ENCODE results near the gene RGS7. TPM values are rescaled to one million over a fixed set of nuclear protein-coding genes. Genes with fewer than 3 reads are reported as not detected.

RGS7 gene
- total RNA-seq, 1 experiment from 2014 or later: 1.0 TPM

DNA sequence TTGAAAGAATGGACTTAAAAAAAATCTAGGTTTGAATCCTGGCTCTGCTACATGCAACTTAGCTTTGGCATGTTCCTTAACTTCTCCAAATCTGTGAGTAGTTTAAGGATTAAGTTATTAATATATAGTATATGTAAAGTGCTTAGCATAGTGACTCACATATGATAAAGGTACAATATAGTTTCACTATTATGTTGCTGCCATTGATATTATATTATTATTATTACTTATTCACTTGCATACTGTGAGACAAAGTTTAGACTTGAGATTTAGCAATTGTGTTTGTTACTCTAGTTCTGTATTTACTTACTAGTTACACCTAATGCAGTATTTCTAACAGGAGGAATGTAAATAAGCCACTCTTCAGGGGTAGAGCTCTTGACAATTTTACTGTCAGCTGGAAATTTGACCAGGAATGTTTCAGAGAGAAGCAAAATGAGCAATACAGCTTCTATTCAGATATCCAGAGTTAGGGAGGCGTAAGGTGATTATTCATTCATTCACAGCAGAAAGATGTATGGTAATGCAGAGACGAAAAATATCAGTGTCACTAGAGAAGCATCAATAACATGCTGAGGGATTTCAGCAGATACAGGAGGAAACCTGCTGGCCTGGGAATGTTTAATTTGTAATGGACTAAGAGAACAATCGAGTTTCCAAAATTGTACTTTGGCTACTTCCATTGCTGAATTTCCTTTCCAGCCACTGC lies 25.5 kb downstream of the RGS7 start:
- Mint-ChIP-seq H3K36me3 (ENCODE audit: insufficient read depth, unreplicated experiment) (no peaks in the 10 kb centered on the region), H3K27ac (ENCODE audit: unreplicated experiment) (no peak overlapping the region), H3K4me3 (ENCODE audit: low read depth, unreplicated experiment) (no peak overlapping the region), H3K4me1 (ENCODE audit: low read depth, unreplicated experiment) (peaks cover 9% of the 10 kb centered on the region), H3K9me3 (ENCODE audit: low read depth, unreplicated experiment) (no peaks in the 10 kb centered on the region), H3K27me3 (ENCODE audit: unreplicated experiment) (no peaks in the 10 kb centered on the region)
- CTCF ChIA-PET: no interaction called here
- DNase-seq: no peak
- TF ChIP-seq, protein P1, sequence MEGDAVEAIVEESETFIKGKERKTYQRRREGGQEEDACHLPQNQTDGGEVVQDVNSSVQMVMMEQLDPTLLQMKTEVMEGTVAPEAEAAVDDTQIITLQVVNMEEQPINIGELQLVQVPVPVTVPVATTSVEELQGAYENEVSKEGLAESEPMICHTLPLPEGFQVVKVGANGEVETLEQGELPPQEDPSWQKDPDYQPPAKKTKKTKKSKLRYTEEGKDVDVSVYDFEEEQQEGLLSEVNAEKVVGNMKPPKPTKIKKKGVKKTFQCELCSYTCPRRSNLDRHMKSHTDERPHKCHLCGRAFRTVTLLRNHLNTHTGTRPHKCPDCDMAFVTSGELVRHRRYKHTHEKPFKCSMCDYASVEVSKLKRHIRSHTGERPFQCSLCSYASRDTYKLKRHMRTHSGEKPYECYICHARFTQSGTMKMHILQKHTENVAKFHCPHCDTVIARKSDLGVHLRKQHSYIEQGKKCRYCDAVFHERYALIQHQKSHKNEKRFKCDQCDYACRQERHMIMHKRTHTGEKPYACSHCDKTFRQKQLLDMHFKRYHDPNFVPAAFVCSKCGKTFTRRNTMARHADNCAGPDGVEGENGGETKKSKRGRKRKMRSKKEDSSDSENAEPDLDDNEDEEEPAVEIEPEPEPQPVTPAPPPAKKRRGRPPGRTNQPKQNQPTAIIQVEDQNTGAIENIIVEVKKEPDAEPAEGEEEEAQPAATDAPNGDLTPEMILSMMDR (IDR thresholded peaks at IDR 0.05; ENCODE audit: unreplicated experiment): no peak
- no TSS peak for BruUV-seq (replicated peaks)
- intact Hi-C loops (cut with micrococcal nuclease; ENCODE audit: unreplicated experiment): no loop called here

GRCh38 chr1:241330619-241331327 lies 26.2 kb downstream of the RGS7 start:
- TF ChIP-seq, protein P1 (IDR thresholded peaks at IDR 0.05; ENCODE audit: unreplicated experiment): no peak
- peaks cover 2% of the 10 kb centered on the region for H3K4me1 Mint-ChIP-seq (ENCODE audit: low read depth, unreplicated experiment)
- no TSS peak for BruUV-seq (replicated peaks)
- H3K9me3 Mint-ChIP-seq (ENCODE audit: low read depth, unreplicated experiment): no peaks in the 10 kb centered on the region
- CTCF ChIA-PET: no interaction called here
- no peak overlapping the region for H3K4me3 Mint-ChIP-seq (ENCODE audit: low read depth, unreplicated experiment)
- H3K27ac Mint-ChIP-seq (ENCODE audit: unreplicated experiment): no peak overlapping the region
- DNase-seq: no peak
- H3K27me3 Mint-ChIP-seq (ENCODE audit: unreplicated experiment): no peaks in the 10 kb centered on the region
- H3K36me3 Mint-ChIP-seq (ENCODE audit: insufficient read depth, unreplicated experiment): no peaks in the 10 kb centered on the region
- intact Hi-C loops (cut with micrococcal nuclease; ENCODE audit: unreplicated experiment): no loop called here

DNA sequence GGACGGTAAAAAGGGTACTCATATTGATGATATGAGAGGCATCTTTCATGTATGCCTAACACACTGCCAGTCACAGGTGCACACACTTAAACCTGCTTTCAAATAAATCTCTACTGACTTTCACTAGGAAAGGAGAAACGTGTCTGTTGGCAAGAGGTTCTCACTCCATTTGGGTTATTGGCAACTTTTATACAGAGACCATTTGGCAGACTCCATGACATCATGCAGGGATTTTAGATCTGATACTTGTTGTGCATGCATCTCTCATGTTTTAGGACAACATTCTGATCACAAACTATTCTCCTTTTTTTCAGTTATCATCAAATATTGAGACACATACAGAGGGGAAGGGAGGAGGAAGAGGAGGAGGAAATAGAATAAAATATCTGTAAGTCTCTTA lies 31.5 kb downstream of the RGS7 start:
- DNase-seq: no peak
- no peaks in the 10 kb centered on the region for H3K4me1 Mint-ChIP-seq (ENCODE audit: low read depth, unreplicated experiment)
- no peaks in the 10 kb centered on the region for H3K36me3 Mint-ChIP-seq (ENCODE audit: insufficient read depth, unreplicated experiment)
- no peak overlapping the region for H3K27ac Mint-ChIP-seq (ENCODE audit: unreplicated experiment)
- TF ChIP-seq, protein P1 (IDR thresholded peaks at IDR 0.05; ENCODE audit: unreplicated experiment): no peak
- CTCF ChIA-PET: no interaction called here
- H3K4me3 Mint-ChIP-seq (ENCODE audit: low read depth, unreplicated experiment): no peak overlapping the region
- BruUV-seq (replicated peaks): no TSS peak
- intact Hi-C loops (cut with micrococcal nuclease; ENCODE audit: unreplicated experiment): no loop called here
- H3K9me3 Mint-ChIP-seq (ENCODE audit: low read depth, unreplicated experiment): no peaks in the 10 kb centered on the region
- H3K27me3 Mint-ChIP-seq (ENCODE audit: unreplicated experiment): no peaks in the 10 kb centered on the region

GRCh38 chr1:241323514-241324195 lies 33.4 kb downstream of the RGS7 start:
- Mint-ChIP-seq H3K9me3 (ENCODE audit: low read depth, unreplicated experiment) (no peaks in the 10 kb centered on the region), H3K36me3 (ENCODE audit: insufficient read depth, unreplicated experiment) (no peaks in the 10 kb centered on the region), H3K4me3 (ENCODE audit: low read depth, unreplicated experiment) (no peak overlapping the region), H3K27me3 (ENCODE audit: unreplicated experiment) (no peaks in the 10 kb centered on the region), H3K27ac (ENCODE audit: unreplicated experiment) (no peak overlapping the region), H3K4me1 (ENCODE audit: low read depth, unreplicated experiment) (no peaks in the 10 kb centered on the region)
- intact Hi-C loops (cut with micrococcal nuclease; ENCODE audit: unreplicated experiment): no loop called here
- BruUV-seq (replicated peaks): no TSS peak
- DNase-seq: peak; percentile 51
- TF ChIP-seq, protein P1 (IDR thresholded peaks at IDR 0.05; ENCODE audit: unreplicated experiment): no peak
- CTCF ChIA-PET: no interaction called here

Measured in Calu3 (cell line).